GM20000 (cell line): Measurements from ENCODE around the gene PCBD1.

ENCODE experiments used
- DNase-seq: peaks from one replicate; pipeline ENCODE4 v3.0.0; 2012; ENCODE audit warnings: low spot score
- TF ChIP-seq, protein P1 (sequence below): IDR thresholded peaks from 2 replicates; pipeline ENCODE4 v1.5.1; 2012; ENCODE audit warnings: mild to moderate bottlenecking, control low read depth; ENCODE audit errors: extremely low read depth, missing control alignments

The PCBD1 gene

DNA sequence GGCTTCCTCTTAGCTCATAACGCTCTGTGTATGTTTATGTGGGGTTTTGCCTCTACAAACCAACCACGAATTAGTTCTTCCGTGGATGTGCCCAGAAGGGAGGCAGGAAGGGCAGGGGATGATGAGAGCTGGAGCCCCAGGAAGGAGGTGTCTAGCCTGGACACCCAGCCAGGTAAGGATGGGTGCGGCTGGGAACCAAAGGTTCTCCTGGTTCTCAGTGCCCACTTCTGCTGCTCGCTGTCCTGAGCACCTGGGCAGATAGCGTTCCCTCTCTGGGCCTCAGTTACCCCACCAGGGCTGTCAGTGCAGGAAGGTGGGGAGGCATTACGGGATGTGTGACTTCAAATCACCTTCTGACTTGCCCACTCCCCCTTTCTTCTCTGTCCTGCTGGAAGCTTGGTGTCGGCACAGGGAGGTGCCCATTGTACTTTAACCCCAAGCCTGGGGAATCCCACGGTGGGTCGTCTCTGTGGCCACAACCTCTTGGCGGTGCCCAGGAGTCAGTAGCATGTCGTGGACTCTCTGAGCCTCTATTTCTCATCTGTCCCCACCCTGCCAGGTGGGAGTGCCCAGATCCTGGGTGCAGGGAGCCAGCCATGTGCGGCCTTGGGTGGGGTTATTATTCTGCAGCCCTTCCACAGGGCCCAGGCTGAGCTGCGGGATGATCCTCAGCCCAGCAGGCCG, 18.7 kb upstream of the PCBD1 start:
- TF ChIP-seq, protein P1, sequence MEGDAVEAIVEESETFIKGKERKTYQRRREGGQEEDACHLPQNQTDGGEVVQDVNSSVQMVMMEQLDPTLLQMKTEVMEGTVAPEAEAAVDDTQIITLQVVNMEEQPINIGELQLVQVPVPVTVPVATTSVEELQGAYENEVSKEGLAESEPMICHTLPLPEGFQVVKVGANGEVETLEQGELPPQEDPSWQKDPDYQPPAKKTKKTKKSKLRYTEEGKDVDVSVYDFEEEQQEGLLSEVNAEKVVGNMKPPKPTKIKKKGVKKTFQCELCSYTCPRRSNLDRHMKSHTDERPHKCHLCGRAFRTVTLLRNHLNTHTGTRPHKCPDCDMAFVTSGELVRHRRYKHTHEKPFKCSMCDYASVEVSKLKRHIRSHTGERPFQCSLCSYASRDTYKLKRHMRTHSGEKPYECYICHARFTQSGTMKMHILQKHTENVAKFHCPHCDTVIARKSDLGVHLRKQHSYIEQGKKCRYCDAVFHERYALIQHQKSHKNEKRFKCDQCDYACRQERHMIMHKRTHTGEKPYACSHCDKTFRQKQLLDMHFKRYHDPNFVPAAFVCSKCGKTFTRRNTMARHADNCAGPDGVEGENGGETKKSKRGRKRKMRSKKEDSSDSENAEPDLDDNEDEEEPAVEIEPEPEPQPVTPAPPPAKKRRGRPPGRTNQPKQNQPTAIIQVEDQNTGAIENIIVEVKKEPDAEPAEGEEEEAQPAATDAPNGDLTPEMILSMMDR = no peak
- no peak for DNase-seq

GRCh38 chr10:70906031-70906783, 17.8 kb upstream of the PCBD1 start:
- DNase-seq = no peak
- TF ChIP-seq, protein P1 = no peak

DNA sequence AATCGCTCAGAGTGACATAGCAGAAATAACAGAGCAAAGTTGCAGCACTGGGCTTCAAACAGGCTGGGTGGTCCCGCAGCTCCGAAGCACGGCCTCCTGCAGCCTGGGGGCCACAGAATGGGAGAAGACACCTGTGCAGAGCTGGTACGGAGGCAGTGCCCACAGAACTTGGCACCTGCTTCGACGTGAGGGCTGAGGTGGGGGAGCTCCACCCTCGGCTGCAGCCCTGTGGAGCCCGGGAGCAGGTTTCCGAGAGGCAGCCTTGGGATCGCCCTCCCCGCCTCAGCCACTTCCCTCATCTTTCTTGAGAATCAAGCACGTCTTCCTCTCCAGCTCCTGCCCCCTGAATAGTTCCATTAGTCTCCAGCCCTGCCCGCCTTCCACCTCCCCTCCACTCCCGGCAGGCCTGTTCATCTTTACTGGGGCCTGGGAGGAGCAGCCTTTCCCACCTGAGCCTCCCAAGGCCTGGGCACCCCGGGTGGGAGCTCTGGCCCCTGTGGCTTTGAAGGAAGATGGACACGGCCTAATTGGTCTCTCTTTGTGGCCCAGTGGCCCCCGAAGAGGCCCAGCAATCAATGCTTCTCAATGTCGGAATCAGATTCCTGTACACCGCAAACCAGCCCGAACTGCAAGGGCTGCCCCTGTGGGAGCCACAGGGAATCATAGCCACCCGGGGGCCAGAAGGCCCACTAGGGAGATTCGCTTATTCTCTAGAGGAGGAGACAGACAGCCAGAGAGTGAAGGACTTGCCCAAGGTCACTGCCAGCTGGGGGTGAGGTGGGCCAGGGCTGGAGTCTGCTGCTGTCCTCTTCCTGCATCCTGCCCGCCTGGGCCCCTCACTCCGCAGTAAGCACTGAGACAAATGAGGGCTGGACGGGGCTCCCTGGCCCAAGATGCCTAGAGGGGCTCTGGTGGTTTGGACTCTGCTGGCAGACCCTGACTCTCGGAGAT, 17.0 kb upstream of the PCBD1 start:
- DNase-seq = no peak
- TF ChIP-seq, protein P1 = no peak

- TF ChIP-seq, protein P1 = peak; percentile 68
- DNase-seq = peak; percentile 57
Observed at GRCh38 chr10:70903262-70903921, 15.0 kb upstream of the PCBD1 start.

- DNase-seq = no peak
Observed at GRCh38 chr10:70902661-70903261, 14.4 kb upstream of the PCBD1 start.

DNA sequence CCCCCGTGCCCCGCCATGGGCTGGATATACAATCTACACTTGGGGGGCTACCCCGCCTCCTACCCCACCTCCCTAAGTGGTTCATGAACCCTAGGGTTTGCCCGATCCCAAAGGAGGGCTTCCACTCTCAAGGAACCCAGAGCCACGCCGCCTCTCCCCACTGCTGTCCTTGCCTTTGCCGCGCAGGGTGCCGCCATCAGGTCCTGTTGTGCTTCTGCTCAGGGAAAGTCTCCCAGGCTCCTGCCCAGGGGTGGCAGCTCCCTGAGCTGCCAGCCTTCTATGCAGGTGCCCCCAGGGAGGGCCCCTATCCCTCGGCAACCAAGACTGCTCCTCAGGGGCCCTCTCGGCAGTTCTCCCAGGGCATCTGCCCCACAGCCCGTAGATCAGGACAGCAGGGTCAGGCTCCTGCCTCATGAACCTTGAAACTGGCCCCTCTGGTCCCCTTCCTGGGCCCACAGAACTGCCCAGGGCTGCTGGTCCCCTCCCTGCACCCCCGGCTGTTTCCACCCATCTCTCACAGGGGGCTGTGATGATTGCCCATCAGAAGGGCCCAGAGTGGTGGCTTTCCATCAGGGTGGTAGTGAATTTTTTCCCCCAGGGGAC, 13.0 kb upstream of the PCBD1 start:
- no peak for DNase-seq
- TF ChIP-seq, protein P1 = no peak

More at GRCh38 chr10:70902661-70903261, 14.4 kb upstream of the PCBD1 start:
- TF ChIP-seq, protein P1 = no peak
